Measurements from ENCODE around the gene KMT2B.

- TF ChIP-seq, protein P1, sequence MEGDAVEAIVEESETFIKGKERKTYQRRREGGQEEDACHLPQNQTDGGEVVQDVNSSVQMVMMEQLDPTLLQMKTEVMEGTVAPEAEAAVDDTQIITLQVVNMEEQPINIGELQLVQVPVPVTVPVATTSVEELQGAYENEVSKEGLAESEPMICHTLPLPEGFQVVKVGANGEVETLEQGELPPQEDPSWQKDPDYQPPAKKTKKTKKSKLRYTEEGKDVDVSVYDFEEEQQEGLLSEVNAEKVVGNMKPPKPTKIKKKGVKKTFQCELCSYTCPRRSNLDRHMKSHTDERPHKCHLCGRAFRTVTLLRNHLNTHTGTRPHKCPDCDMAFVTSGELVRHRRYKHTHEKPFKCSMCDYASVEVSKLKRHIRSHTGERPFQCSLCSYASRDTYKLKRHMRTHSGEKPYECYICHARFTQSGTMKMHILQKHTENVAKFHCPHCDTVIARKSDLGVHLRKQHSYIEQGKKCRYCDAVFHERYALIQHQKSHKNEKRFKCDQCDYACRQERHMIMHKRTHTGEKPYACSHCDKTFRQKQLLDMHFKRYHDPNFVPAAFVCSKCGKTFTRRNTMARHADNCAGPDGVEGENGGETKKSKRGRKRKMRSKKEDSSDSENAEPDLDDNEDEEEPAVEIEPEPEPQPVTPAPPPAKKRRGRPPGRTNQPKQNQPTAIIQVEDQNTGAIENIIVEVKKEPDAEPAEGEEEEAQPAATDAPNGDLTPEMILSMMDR (IDR thresholded peaks at IDR 0.05), result no peak
- TF ChIP-seq POLR2A (IDR thresholded peaks at IDR 0.05), result no peak
Measured at GRCh38 chr19:35752746-35753350, 35.0 kb downstream of the KMT2B start.

Data from right lobe of liver (tissue), 4 donors.